DOHH2 (cell line): Measurements from ENCODE around the gene HLF.
A peak's percentile ranks its signal among the peaks of the same experiment; 100 is the strongest.

Experiments
- EZH2phosphoT487 ChIP-seq: fragments of 200-600 bp; sonication (generic); IDR thresholded peaks from 2 replicates; pipeline ENCODE4 v1.6.1; 2017; ENCODE audit warnings: borderline replicate concordance, mild to moderate bottlenecking, antibody characterized with exemption, low read length, moderate library complexity, mixed read lengths
- TF ChIP-seq, protein P1 (sequence below): fragments of 200-600 bp; sonication (generic); IDR thresholded peaks from one replicate; pipeline ENCODE4 v1.5.1; 2014; ENCODE audit warnings: antibody characterized with exemption, mild to moderate bottlenecking, low read depth, low read length; ENCODE audit not compliant: poor library complexity, severe bottlenecking

DNA sequence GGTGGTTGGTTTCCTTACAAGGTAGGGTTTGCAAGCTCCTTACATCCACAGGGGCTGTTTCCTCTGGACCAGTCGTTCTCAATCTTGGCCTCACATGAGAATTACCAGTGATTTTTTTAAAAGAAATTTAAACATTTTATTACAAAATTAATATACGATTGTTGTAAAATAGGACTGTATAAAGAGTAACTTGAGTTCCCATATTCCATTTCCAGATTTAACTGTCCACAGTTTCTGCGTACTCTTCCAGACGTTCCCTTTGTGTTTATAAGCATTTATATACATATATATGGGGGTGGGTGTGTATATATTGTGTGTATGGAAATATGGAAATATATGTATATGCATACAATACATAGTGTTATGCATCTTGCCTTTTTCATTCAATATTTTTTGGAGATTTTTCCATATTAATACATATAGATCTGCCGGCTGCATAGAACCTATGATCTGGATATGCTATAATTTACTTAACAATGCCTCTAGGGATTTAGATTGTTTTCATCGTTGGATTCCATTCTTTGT lies 31.5 kb downstream of the HLF start:
- TF ChIP-seq, protein P1, sequence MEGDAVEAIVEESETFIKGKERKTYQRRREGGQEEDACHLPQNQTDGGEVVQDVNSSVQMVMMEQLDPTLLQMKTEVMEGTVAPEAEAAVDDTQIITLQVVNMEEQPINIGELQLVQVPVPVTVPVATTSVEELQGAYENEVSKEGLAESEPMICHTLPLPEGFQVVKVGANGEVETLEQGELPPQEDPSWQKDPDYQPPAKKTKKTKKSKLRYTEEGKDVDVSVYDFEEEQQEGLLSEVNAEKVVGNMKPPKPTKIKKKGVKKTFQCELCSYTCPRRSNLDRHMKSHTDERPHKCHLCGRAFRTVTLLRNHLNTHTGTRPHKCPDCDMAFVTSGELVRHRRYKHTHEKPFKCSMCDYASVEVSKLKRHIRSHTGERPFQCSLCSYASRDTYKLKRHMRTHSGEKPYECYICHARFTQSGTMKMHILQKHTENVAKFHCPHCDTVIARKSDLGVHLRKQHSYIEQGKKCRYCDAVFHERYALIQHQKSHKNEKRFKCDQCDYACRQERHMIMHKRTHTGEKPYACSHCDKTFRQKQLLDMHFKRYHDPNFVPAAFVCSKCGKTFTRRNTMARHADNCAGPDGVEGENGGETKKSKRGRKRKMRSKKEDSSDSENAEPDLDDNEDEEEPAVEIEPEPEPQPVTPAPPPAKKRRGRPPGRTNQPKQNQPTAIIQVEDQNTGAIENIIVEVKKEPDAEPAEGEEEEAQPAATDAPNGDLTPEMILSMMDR = peak; percentile 2
- no peak for TF ChIP-seq EZH2phosphoT487
